ENCODE measurements around the gene NAPSA. TPM values are rescaled to one million over a fixed set of nuclear protein-coding genes. Genes with fewer than 3 reads are reported as not detected.

NAPSA gene
- total and polyA plus RNA-seq, 2 of the 8 experiments (the other 6 are each of a cell fraction or from before 2014, with no cell fraction given): 0.71 to 0.73 TPM

- TF ChIP-seq TAF7 (optimal IDR thresholded peaks at IDR 0.05; ENCODE audit: borderline replicate concordance, low read depth, low read length) (no peak), CHD2 (IDR thresholded peaks at IDR 0.05; ENCODE audit: low read length) (0 out of 2 replicates have a peak, but pooled peaks have one; percentile 6), EP300 (IDR thresholded peaks at IDR 0.05; ENCODE audit: borderline replicate concordance in 1 of 2, low read depth in 2 of 2, low read length in 2 of 2) (no peak), SAP30 (IDR thresholded peaks at IDR 0.05; ENCODE audit: insufficient read depth, insufficient replicate concordance, low read length) (peak; percentile 60), MAFK (IDR thresholded peaks at IDR 0.05; ENCODE audit: low read depth, low read length) (no peak), CTCF (IDR thresholded peaks at IDR 0.05; ENCODE audit: control extremely low read depth in 1 of 3, insufficient read depth in 1 of 3, low read depth in 1 of 3, low read length in 3 of 3) (no peak), EGR1 (IDR thresholded peaks at IDR 0.05; ENCODE audit: borderline replicate concordance, low read depth, low read length) (no peak), POU5F1 (IDR thresholded peaks at IDR 0.05; ENCODE audit: low read depth, low read length) (no peak), KDM5A (IDR thresholded peaks at IDR 0.05; ENCODE audit: low read length) (no peak), CBX5 (IDR thresholded peaks at IDR 0.05; ENCODE audit: low read depth, low read length) (no peak), GTF2F1 (IDR thresholded peaks at IDR 0.05; ENCODE audit: borderline replicate concordance, low read depth, low read length) (no peak), TAF1 (IDR thresholded peaks at IDR 0.05; ENCODE audit: low read depth, low read length) (no peak), CHD1 (IDR thresholded peaks at IDR 0.05; ENCODE audit: low read depth, low read length) (no peak)
- TF ChIP-seq, protein P1, sequence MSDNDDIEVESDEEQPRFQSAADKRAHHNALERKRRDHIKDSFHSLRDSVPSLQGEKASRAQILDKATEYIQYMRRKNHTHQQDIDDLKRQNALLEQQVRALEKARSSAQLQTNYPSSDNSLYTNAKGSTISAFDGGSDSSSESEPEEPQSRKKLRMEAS (IDR thresholded peaks at IDR 0.05): no peak
Observed at GRCh38 chr19:50314724-50315708, 50.4 kb downstream of the NAPSA start (continued).

Measured in H1 (cell line).